ENCODE data around the gene MTFMT.

Gene MTFMT

GRCh38 chr15:64997745-64998375, 31.6 kb downstream of the MTFMT start:
- H3K4me3 ChIP-seq (ENCODE audit: low read length) = no peak overlapping the region
- no peak for DNase-seq (ENCODE audit: low read depth, low spot score)

GRCh38 chr15:64997066-64997465, 32.4 kb downstream of the MTFMT start:
- H3K4me3 ChIP-seq (ENCODE audit: low read length) = no peak overlapping the region
- DNase-seq (ENCODE audit: low read depth, low spot score) = no peak

DNA sequence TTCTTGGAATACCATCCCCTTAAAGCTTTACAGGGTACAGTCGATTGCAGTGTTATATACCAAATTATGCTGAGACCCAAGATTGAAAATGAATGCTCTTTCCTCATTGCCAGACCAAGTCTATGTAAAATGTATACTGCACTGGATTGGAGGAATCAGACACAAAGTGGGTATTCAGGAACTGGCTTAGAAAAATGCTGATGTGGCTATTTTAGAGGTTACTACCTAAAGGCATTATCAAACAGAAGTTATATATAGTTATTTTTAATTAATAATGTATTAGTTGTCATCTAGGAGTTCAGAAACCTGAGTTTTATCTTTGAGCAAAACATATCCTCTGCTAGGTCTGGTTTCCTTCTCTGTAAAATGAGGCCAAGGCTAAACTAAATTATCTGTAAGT, 36.1 kb downstream of the MTFMT start:
- no peak overlapping the region for H3K4me3 ChIP-seq (ENCODE audit: low read length)
- DNase-seq (ENCODE audit: low read depth, low spot score) = no peak

GRCh38 chr15:64991536-64992135, 37.8 kb downstream of the MTFMT start:
- H3K4me3 ChIP-seq (ENCODE audit: low read length) = no peak overlapping the region
- no peak for DNase-seq (ENCODE audit: low read depth, low spot score)

- DNase-seq (ENCODE audit: low read depth, low spot score) = no peak
Measured at GRCh38 chr15:64990168-64990470, 39.3 kb downstream of the MTFMT start.

GRCh38 chr15:64989416-64990167, 39.8 kb downstream of the MTFMT start, which contains the start of gene SPG21:
TSS of gene SPG21 (minus strand) at chr15:64989914. CDS start at chr15:64983569, 6,345 bp downstream.
- DNase-seq (ENCODE audit: low read depth, low spot score) = peak; percentile 61
- H3K4me3 ChIP-seq (ENCODE audit: low read length) = peak within 1 kb of the TSS; percentile 92

More at GRCh38 chr15:64990168-64990470, 39.3 kb downstream of the MTFMT start:
- H3K4me3 ChIP-seq (ENCODE audit: low read length) = peak overlapping the region; percentile 92

DNA sequence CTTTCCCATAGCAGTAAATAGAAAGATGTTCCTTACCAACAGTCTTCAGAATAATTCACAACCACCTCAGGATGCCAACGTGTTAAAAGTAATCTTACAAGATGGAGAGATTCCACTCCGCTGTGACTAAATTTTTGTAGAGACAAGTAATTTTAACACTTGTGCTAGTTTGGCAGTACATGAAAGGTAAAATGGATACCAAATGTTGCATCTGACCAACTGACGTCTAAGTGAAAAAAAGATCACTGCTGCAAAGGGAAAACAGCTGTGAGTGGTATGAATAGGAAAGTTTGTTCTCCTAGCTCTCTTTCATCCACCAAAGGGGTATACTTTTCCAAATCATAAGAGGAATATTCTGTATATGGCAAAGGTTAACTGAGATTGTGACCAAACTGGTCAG, 42.3 kb downstream of the MTFMT start:
- DNase-seq (ENCODE audit: low read depth, low spot score) = no peak
- H3K4me3 ChIP-seq (ENCODE audit: low read length) = no peak overlapping the region

GRCh38 chr15:64985366-64986033, 43.9 kb downstream of the MTFMT start:
- no peak overlapping the region for H3K4me3 ChIP-seq (ENCODE audit: low read length)
- no peak for DNase-seq (ENCODE audit: low read depth, low spot score)

DNA sequence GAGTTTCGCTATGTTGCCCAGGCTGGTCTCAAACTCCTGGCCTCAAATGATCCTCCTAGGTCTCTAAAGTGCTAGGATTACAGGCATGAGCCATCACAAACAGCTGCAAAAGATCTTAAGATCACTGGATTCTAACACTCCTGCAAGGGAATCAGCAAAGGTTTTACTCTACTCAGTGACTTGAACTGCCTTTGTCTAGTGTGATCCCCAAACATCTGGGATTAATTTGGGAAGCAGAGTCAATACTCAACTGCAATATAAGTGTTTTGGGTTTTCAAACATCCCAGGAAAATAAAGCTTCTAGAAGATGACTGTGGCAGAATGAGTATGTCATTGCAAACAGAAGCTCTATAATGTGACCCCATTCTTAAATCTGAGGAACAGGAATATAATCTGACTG, 47.0 kb downstream of the MTFMT start:
- no peak for DNase-seq (ENCODE audit: low read depth, low spot score)
- H3K4me3 ChIP-seq (ENCODE audit: low read length) = no peak overlapping the region

- DNase-seq (ENCODE audit: low read depth, low spot score) = no peak
- no peak overlapping the region for H3K4me3 ChIP-seq (ENCODE audit: low read length)
Measured at GRCh38 chr15:64981812-64982431, 47.5 kb downstream of the MTFMT start.

DNA sequence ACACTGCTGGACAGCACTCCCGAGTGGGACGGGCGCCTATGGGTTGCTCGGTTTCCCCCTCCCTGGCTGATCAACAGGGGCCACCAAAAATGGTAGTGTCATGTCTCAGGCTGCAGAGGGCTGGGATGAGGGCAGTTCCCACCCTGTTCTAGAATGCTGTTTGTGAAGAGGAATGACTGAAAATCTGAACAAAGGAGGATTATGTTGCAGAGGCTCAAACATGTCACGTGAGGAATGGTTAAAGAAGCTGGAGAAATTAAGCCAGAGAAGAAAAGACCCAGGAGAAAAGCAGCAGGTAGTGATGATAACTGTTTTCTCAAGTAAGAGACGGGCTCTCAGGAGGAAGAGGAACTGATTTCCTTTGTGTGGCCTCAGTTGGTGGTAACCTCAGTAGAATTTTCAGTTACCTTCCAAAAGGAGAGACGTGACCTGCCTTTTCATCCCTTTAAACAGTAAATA, 50.2 kb downstream of the MTFMT start:
- H3K4me3 ChIP-seq (ENCODE audit: low read length) = no peak overlapping the region
- DNase-seq (ENCODE audit: low read depth, low spot score) = no peak

GRCh38 chr15:64975390-64975789, 54.0 kb downstream of the MTFMT start:
- no peak for DNase-seq (ENCODE audit: low read depth, low spot score)
- no peak overlapping the region for H3K4me3 ChIP-seq (ENCODE audit: low read length)

- H3K4me3 ChIP-seq (ENCODE audit: low read length) = no peak overlapping the region
- no peak for DNase-seq (ENCODE audit: low read depth, low spot score)
Measured at GRCh38 chr15:64970698-64971097, 58.7 kb downstream of the MTFMT start.

DNA sequence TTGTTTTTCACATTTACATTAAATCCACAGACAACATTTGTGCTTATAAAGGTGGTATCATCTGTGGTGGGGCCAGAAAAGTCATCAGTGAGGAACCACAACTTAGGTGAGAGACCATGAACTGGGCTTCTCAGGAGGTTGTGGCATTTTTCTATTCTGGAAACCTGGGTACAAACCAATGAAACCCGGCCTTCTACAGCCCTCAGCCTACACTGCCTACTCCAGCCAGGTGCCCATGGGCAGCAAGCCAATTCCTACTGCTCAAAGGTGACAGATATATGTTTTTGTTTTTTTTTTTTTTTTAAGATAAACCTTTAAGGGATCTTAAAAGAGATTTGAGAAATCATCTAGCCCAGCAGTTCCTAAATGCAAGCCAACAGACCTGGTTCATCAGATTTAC, 60.0 kb downstream of the MTFMT start:
- no peak for DNase-seq (ENCODE audit: low read depth, low spot score)
- no peak overlapping the region for H3K4me3 ChIP-seq (ENCODE audit: low read length)

DNA sequence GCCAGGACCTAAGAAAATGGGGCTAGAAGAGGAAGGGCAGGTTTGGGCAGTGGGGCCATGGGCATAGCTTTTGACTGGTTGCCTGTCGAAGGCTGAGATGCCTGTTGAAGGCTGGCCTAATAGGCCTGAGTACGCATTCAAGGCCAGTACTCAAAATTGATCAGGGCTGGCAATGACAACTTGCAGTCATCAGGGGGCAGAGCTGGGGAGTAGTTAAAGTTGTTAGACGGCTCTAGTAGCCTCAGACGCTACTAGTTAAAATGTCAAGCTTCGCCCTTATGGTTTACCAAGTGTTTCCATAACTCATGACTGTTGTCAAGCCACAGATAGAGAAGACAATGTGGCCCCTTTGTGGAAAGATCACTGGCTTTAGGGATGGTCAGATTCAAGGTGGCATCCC, 68.4 kb downstream of the MTFMT start:
- no peak for DNase-seq (ENCODE audit: low read depth, low spot score)
- no peak overlapping the region for H3K4me3 ChIP-seq (ENCODE audit: low read length)

- no peak overlapping the region for H3K4me3 ChIP-seq (ENCODE audit: low read length)
- no peak for DNase-seq (ENCODE audit: low read depth, low spot score)
Measured at GRCh38 chr15:64960153-64960552, 69.3 kb downstream of the MTFMT start.

DNA sequence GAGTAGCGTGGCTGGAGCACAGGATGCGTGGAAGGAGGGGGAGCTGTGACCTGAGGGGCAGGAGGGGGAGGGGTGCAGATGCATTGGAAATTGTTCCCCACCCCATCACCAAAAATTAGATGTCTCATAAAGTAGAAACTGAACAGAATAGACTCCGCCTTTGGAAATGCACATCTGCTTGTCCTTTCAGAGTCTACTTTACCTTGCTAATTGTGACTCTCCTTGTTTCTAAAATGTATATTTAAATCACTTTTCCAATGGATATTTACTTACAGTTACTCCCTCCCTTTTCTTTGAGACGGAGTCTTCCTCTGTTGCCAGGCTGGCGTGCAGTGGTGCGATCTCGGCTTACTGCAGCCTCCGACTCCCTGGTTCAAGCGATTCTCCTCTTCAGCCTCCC, 70.3 kb downstream of the MTFMT start:
- no peak overlapping the region for H3K4me3 ChIP-seq (ENCODE audit: low read length)

DNA sequence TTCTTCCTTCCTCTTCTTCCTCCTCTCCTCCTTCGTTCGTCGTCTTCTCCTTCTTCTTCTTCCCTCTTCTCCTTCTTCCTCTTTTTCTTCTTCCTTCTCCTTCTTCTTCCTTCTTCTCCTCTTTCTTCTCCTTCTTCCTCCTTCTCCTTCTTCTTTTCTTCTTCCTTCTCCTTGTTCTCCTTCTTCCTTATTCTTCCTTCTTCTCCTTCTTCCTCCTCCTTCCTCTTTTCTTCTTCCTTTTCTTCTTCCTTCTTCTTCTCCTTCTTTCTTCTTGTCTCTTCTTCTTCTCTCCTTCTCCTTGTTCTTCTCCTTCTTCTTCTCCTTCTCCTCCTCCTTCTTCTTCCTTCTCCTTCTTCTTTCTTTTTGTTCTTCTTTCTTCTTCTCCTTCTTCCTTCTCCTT, 75.0 kb downstream of the MTFMT start:
- no peak overlapping the region for H3K4me3 ChIP-seq (ENCODE audit: low read length)
- no peak for DNase-seq (ENCODE audit: low read depth, low spot score)

More for the DNA sequence above, 70.3 kb downstream of the MTFMT start:
- DNase-seq (ENCODE audit: low read depth, low spot score) = no peak

- no peak for DNase-seq (ENCODE audit: low read depth, low spot score)
- no peak overlapping the region for H3K4me3 ChIP-seq (ENCODE audit: low read length)
Measured at GRCh38 chr15:64951777-64952418, 77.5 kb downstream of the MTFMT start.

Measured in Jurkat, Clone E6-1 (cell line).